SU-DHL-6 (cell line): ENCODE data around the gene PSMA8.
A peak's percentile ranks its signal among the peaks of the same experiment; 100 is the strongest.

Source experiments
- H2AFZ ChIP-seq: fragments of 200-600 bp; sonication (generic); 2 replicates; pipeline ENCODE4 v1.6.1; 2014; ENCODE audit warnings: low read depth, mild to moderate bottlenecking, moderate library complexity, mixed read lengths, antibody characterized with exemption, low read length; ENCODE audit not compliant: severe bottlenecking
- H3F3A ChIP-seq: fragments of 200-600 bp; shearing (Covaris generic); 2 replicates; pipeline ENCODE4 v1.6.0; 2016; ENCODE audit warnings: antibody characterized with exemption, mild to moderate bottlenecking; ENCODE audit not compliant: insufficient read depth
- H3K27ac ChIP-seq: fragments of 200-600 bp; sonication (generic); 2 replicates; pipeline ENCODE4 v1.5.1; 2016; ENCODE audit warnings: low read depth, mild to moderate bottlenecking, low read length, moderate library complexity, mixed read lengths
- H3K27me3 ChIP-seq: fragments of 200-600 bp; sonication (generic), shearing (Covaris generic); 2 replicates; pipeline ENCODE4 v1.6.0; 2014; ENCODE audit warnings: mild to moderate bottlenecking, low read length
- H3K36me3 ChIP-seq: fragments of 200-600 bp; sonication (generic); 2 replicates; pipeline ENCODE4 v1.6.1; 2014; ENCODE audit warnings: mild to moderate bottlenecking, low read length, mixed read lengths
- H3K4me2 ChIP-seq: fragments of 300-600, 200-600 bp; shearing (Covaris generic), sonication (generic); 2 replicates; pipeline ENCODE4 v1.6.0; 2014; ENCODE audit warnings: low read length, low read depth, mild to moderate bottlenecking; ENCODE audit not compliant: poor library complexity, severe bottlenecking
- H3K4me3 ChIP-seq: fragments of 200-600 bp; sonication (generic); 2 replicates; pipeline ENCODE4 v1.5.1; 2014; ENCODE audit warnings: antibody characterized with exemption, low read length, mild to moderate bottlenecking, mixed read lengths; ENCODE audit not compliant: insufficient read depth, poor library complexity, severe bottlenecking
- H3K79me2 ChIP-seq: fragments of 200-600 bp; sonication (generic); 2 replicates; pipeline ENCODE4 v1.6.1; 2014; ENCODE audit warnings: mild to moderate bottlenecking, low read length, moderate library complexity; ENCODE audit not compliant: insufficient read depth
- H3K9ac ChIP-seq: fragments of 200-600 bp; sonication (generic); 2 replicates; pipeline ENCODE4 v1.7.0; 2014; ENCODE audit warnings: mild to moderate bottlenecking, low read length
- H3K9me2 ChIP-seq: fragments of 200-600 bp; sonication (generic); replicated peaks from 2 replicates; pipeline ENCODE4 v1.6.1; 2014; ENCODE audit warnings: low read length; ENCODE audit not compliant: insufficient read depth
- H3K9me3 ChIP-seq: fragments of 200-600 bp; sonication (generic); 2 replicates; pipeline ENCODE4 v1.6.1; 2014; ENCODE audit warnings: low read length, mixed read lengths; ENCODE audit not compliant: insufficient read depth
- H4K20me1 ChIP-seq: fragments of 200-600 bp; sonication (generic); 2 replicates; pipeline ENCODE4 v1.6.1; 2014; ENCODE audit warnings: low read depth, mild to moderate bottlenecking, antibody characterized with exemption, low read length, moderate library complexity, mixed read lengths
- CTCF ChIP-seq: fragments of 200-600 bp; sonication (generic); IDR thresholded peaks from one replicate; pipeline ENCODE4 v1.5.1; 2017; ENCODE audit warnings: antibody characterized with exemption, mild to moderate bottlenecking, low read length, moderate library complexity; ENCODE audit not compliant: insufficient read depth, poor library complexity, severe bottlenecking
- EZH2phosphoT487 ChIP-seq: fragments of 200-600 bp; sonication (generic), shearing (Covaris generic); conservative IDR thresholded peaks from 2 replicates; pipeline ENCODE4 v1.6.1; 2018; ENCODE audit warnings: mild to moderate bottlenecking, antibody characterized with exemption, low read length, moderate library complexity, mixed read lengths

Gene PSMA8

DNA sequence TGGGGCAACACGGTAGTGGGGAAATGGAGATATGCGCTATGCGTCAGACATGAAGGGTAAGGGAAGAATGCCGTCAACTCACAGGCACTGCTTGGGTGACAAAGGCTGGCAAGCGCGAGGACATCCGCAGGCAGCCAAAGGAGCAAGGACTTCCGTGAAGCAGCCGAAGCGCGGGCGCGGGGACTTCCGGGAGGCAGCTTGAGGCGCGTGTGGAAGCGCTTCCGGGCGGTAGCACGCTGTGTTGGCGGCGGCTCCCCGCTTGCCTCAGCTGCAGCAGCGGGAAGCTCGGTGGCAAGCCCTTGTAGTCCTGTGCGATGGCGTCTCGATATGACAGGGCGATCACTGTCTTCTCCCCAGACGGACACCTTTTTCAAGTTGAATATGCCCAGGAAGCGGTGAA lies at the start of gene PSMA8:
Gene PSMA8 (plus strand): TSS at position 218 of the 400 bp plus-strand sequence. CDS start 97 bp downstream, at position 315.
- no peak within 1 kb of the TSS for H3K4me3 ChIP-seq
- no peaks in the 10 kb centered on the region for H3K9me3 ChIP-seq
- no peak within 1 kb of the TSS for H3K9ac ChIP-seq
- no peak for TF ChIP-seq CTCF
- TF ChIP-seq EZH2phosphoT487, result no peak
- no peak within 1 kb of the TSS for H3K4me2 ChIP-seq
- H3K9me2 ChIP-seq, result no peaks in the 10 kb centered on the region
- H3K36me3 ChIP-seq, result no peaks in the 10 kb centered on the region
- no peak within 1 kb of the TSS for H2AFZ ChIP-seq
- no peaks in the 10 kb centered on the region for H3K79me2 ChIP-seq
- H3K27me3 ChIP-seq, result no peaks in the 10 kb centered on the region
- H3K27ac ChIP-seq, result no peak within 1 kb of the TSS
- H4K20me1 ChIP-seq, result no peaks in the 10 kb centered on the region
- no peaks in the 10 kb centered on the region for H3F3A ChIP-seq

DNA sequence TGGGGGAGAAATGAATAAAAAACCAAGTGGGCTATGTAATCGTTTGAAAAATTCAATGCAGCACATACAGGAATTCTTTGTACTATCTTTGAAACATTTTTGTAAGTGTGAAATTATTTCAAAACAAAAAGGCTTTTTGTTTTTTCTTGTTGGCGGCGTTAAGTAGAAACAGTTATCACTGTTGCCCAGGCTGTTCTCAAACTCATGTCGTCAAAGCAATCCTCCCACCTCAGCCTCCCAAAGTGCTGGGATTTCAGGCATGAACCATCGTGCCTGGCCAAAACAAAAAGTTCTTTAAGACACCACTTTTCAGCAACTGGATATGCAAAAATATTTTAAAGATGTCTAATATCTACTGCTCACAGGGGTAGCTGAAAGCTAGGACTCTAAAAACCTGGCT lies 48.6 kb upstream of the PSMA8 start:
- Histone ChIP-seq H3K27me3 (no peaks in the 10 kb centered on the region), H3K9ac (no peak overlapping the region), H2AFZ (no peak overlapping the region), H3K9me2 (no peaks in the 10 kb centered on the region), H3K4me2 (no peak overlapping the region), H3K36me3 (peaks cover 84% of the 10 kb centered on the region), H3K9me3 (no peaks in the 10 kb centered on the region), H3K27ac (no peak overlapping the region), H3F3A (peaks cover 43% of the 10 kb centered on the region), H4K20me1 (peaks cover 72% of the 10 kb centered on the region), H3K4me3 (no peak overlapping the region), H3K79me2 (peaks cover 99% of the 10 kb centered on the region)
- TF ChIP-seq EZH2phosphoT487 (no peak), CTCF (no peak)

DNA sequence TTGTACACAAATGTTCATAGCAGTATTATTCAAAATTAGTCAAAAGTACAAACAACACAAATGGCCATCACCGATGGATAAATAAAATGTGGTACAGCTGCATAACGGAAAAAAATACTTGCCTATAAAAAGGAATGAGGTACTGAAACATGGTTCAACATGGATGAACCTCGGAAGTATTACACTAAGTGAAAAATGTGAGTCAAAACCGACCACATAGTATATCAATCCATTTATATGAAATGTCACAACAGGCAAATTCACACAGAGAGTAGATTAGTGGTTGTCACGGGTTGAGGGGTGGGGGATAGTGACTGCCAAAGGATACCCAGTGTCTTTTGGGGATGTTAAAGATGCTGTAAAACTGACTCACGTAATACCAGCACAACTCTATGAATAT lies 46.7 kb upstream of the PSMA8 start:
- H3K79me2 ChIP-seq, result peaks cover 84% of the 10 kb centered on the region
- H3K4me3 ChIP-seq, result peak overlapping the region; percentile 98
- H4K20me1 ChIP-seq, result peaks cover 69% of the 10 kb centered on the region
- no peaks in the 10 kb centered on the region for H3K9me3 ChIP-seq
- no peak overlapping the region for H2AFZ ChIP-seq
- peak overlapping the region; percentile 97 for H3K9ac ChIP-seq
- peak overlapping the region; percentile 1; the same call in 1 of the 2 replicates for H3K27ac ChIP-seq
- H3K4me2 ChIP-seq, result peak overlapping the region; percentile 82
- peaks cover 38% of the 10 kb centered on the region for H3F3A ChIP-seq
- no peaks in the 10 kb centered on the region for H3K27me3 ChIP-seq
- TF ChIP-seq CTCF (no peak), EZH2phosphoT487 (no peak)
- H3K9me2 ChIP-seq, result no peaks in the 10 kb centered on the region
- H3K36me3 ChIP-seq, result peaks cover 68% of the 10 kb centered on the region
